Measurements from ENCODE around the gene VPS13A. TPM values are rescaled to one million over a fixed set of nuclear protein-coding genes. Genes with fewer than 3 reads are reported as not detected.

The VPS13A gene
- total and polyA plus RNA-seq, 12 donors: 16.2 to 64.0 (median 32.2) TPM

GRCh38 chr9:77180056-77180455, 2.7 kb downstream of the VPS13A start:
- TF ChIP-seq CTCF (IDR thresholded peaks at IDR 0.05): no peak
- no peak for TF ChIP-seq POLR2A (IDR thresholded peaks at IDR 0.05)
- intact Hi-C loops (cut with DNase I): no loop called here

GRCh38 chr9:77183581-77183980, 6.2 kb downstream of the VPS13A start:
- intact Hi-C loops (cut with DNase I): no loop called here
- no peaks in the 10 kb centered on the region for H3K36me3 ChIP-seq (replicated peaks in 1 of 2)

More at GRCh38 chr9:77180056-77180455, 2.7 kb downstream of the VPS13A start:
- Histone ChIP-seq H3K4me1 (replicated peaks in 1 of 2) (peaks cover 0 to 20% of the 10 kb centered on the region in 2 donors), H3K27me3 (no peaks in the 10 kb centered on the region), H3K9me3 (replicated peaks in 1 of 3) (no peaks in the 10 kb centered on the region), H3K36me3 (replicated peaks in 1 of 2) (no peaks in the 10 kb centered on the region), H3K27ac (no peak overlapping the region), H3K4me3 (no peak overlapping the region)
- no peak for DNase-seq

GRCh38 chr9:77188242-77188641, 10.9 kb downstream of the VPS13A start:
- Histone ChIP-seq H3K4me1 (replicated peaks in 1 of 2) (no peaks in the 10 kb centered on the region), H3K4me3 (no peak overlapping the region), H3K9me3 (replicated peaks in 1 of 3) (no peaks in the 10 kb centered on the region), H3K27ac (no peak overlapping the region), H3K36me3 (replicated peaks in 1 of 2) (no peaks in the 10 kb centered on the region), H3K27me3 (no peaks in the 10 kb centered on the region)
- intact Hi-C loops (cut with DNase I): no loop called here
- TF ChIP-seq POLR2A (IDR thresholded peaks at IDR 0.05) (no peak), CTCF (IDR thresholded peaks at IDR 0.05) (no peak)
- WGBS, 4 donors: 78 to 100% (median 97%) methylated on average over 3 of the region's 3 CpGs
- DNase-seq: no peak

More at GRCh38 chr9:77183581-77183980, 6.2 kb downstream of the VPS13A start:
- no peak for DNase-seq
- H3K4me3 ChIP-seq: no peak overlapping the region
- TF ChIP-seq CTCF (IDR thresholded peaks at IDR 0.05) (no peak), POLR2A (IDR thresholded peaks at IDR 0.05) (no peak)
- H3K27ac ChIP-seq: no peak overlapping the region
- H3K4me1 ChIP-seq (replicated peaks in 1 of 2): peaks cover 0 to 11% of the 10 kb centered on the region in 2 donors
- no peaks in the 10 kb centered on the region for H3K9me3 ChIP-seq (replicated peaks in 1 of 3)
- no peaks in the 10 kb centered on the region for H3K27me3 ChIP-seq

GRCh38 chr9:77194423-77194822, 17.1 kb downstream of the VPS13A start:
- Histone ChIP-seq H3K27me3 (no peaks in the 10 kb centered on the region), H3K4me3 (no peak overlapping the region), H3K27ac (no peak overlapping the region), H3K36me3 (replicated peaks in 1 of 2) (no peaks in the 10 kb centered on the region), H3K9me3 (replicated peaks in 1 of 3) (no peaks in the 10 kb centered on the region), H3K4me1 (replicated peaks in 1 of 2) (no peaks in the 10 kb centered on the region)
- intact Hi-C loops (cut with DNase I): no loop called here
- no peak for TF ChIP-seq CTCF (IDR thresholded peaks at IDR 0.05)
- TF ChIP-seq POLR2A (IDR thresholded peaks at IDR 0.05): no peak
- DNase-seq: no peak
- WGBS, 4 donors: 92 to 100% (median 94%) methylated on average over 1 to 2 of the region's 2 CpGs

Measured in adrenal gland (tissue), 12 donors.